Measurements from ENCODE around the gene PPP1R15B. TPM values are rescaled to one million over a fixed set of nuclear protein-coding genes. Genes with fewer than 3 reads are reported as not detected.

Gene PPP1R15B
- total and polyA plus RNA-seq, 2 donors, result 28.3 to 45.2 TPM

DNA sequence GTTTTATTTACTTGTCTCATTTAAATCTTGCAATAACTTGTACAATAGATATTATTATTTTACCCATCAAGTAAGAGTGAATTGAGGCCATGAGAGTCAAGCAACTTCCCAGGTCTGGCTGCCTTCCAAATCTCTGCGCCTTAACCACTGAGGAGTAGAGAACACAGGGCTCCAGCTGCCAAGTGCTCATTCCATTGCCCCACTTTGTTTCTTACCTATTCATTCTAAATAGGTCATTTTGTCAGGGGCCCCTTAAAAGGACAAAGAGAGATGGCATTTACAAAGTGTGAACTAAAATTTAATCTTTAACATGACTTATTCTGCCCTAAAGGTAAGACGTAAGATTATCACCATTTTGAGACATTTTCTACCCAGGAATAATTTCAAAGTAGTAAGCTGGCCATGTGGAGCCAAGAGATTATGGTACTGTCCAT, 3.5 kb downstream of the PPP1R15B start:
- H3K4me1 ChIP-seq (ENCODE audit: insufficient read depth), result no peaks in the 10 kb centered on the region
- peaks cover 2% of the 10 kb centered on the region for H3K36me3 ChIP-seq (ENCODE audit: insufficient read depth)
- peak overlapping the region; percentile 77 for H3K4me3 ChIP-seq (ENCODE audit: low read depth, low read length)
- no peak for DNase-seq (ENCODE audit: extremely low spot score)
- H3K27ac ChIP-seq (ENCODE audit: low read depth), result peak overlapping the region; percentile 6
- 0% methylated on average over 2 of the region's 2 CpGs for WGBS

DNA sequence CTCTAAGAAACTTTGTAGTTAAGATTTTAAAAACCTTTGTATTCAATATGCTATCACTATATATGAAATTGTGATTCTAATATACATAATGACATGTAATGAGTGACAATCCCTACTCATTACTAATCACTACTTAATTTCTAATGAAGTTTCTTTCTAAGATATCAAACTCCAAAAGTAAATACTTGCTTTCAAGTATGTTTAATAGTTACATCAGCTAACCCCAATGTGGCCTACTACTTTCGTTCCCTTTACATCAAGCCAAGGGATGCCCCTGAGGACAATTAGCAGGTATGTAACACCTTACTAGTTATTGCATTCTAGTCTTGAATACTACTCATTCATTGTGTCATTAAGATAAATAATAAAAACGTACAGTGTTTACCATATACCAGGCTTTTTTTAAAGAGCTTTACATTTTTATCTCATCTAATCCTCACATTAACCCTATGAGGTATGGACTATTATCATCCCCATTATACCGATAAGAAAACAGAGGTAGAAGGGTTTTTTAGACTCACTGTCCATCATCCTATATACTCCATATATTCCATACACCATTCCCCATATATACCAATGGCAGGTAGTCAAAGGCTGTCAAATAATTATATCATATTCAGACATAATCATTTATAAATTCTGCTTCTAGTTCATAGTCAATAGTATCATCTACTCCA, 4.2 kb downstream of the PPP1R15B start:
- no peak for DNase-seq (ENCODE audit: extremely low spot score)
- WGBS, result under 1% methylated on average over 3 of the region's 3 CpGs
- Histone ChIP-seq H3K4me3 (ENCODE audit: low read depth, low read length) (peak overlapping the region; percentile 77), H3K36me3 (ENCODE audit: insufficient read depth) (peaks cover 2% of the 10 kb centered on the region), H3K4me1 (ENCODE audit: insufficient read depth) (no peaks in the 10 kb centered on the region), H3K27ac (ENCODE audit: low read depth) (no peak overlapping the region)

DNA sequence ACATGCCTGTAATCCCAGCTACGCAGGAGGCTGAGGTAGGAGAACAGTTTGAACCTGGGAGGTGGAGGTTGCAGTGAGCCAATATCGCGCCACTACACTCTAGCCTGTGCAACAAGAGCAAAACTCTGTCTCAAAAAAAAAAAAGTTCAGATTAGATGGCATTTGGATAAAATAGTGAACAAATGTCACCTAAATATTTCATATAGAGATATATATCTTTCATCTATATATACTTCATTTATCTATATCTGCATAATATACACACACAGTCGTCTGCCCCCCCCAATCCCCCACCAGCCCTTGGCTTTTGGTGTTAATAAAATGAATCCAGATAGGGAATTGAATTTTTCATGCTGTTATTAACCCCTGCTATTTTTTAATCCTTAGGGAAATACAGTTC, 5.0 kb downstream of the PPP1R15B start:
- no peak overlapping the region for H3K27ac ChIP-seq (ENCODE audit: low read depth)
- no peaks in the 10 kb centered on the region for H3K4me1 ChIP-seq (ENCODE audit: insufficient read depth)
- DNase-seq (ENCODE audit: extremely low spot score), result no peak
- 57% methylated on average over 4 of the region's 4 CpGs for WGBS
- H3K36me3 ChIP-seq (ENCODE audit: insufficient read depth), result peaks cover 2% of the 10 kb centered on the region
- no peak overlapping the region for H3K4me3 ChIP-seq (ENCODE audit: low read depth, low read length)

DNA sequence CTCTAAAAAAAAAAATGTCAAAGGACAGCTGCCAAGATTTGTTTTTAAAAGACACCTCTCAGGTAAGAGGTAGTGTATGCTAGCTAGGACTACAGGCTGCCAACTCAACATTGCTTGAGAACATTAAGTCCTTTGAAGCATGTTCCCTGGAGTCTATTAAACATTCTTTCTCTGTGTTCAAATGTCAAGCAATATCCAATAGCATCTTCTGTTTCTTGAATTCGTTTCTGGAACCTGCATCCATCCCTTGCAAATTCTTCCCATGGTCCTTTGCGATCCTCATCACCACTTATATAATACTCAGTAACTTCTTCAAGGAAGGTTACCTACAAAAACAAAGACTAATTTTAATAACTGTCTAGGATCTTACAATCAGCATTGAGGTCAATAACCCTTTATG, 5.6 kb downstream of the PPP1R15B start:
- H3K36me3 ChIP-seq (ENCODE audit: insufficient read depth), result peaks cover 2% of the 10 kb centered on the region
- DNase-seq (ENCODE audit: extremely low spot score), result no peak

DNA sequence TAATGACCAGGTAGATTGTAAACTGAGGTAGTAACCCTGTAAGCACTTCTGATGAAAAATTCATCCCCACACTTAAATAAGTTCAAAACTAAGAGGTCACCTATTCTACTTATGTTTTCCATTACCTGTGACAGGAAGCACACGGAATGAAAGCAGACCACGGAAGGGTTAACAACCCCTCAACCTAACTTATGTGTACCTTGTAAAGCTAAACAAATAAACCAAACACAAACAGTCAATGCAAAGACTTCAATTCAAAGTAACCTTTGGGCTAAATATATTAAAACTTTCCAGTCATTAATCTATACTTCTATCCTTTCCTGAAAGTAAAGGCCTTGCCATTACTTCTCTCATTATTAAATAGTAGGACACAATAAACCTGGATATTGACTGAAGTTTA, 7.0 kb downstream of the PPP1R15B start:
- 77% methylated on average over 2 of the region's 2 CpGs for WGBS
- Histone ChIP-seq H3K36me3 (ENCODE audit: insufficient read depth) (peaks cover 4% of the 10 kb centered on the region), H3K4me3 (ENCODE audit: low read depth, low read length) (no peak overlapping the region), H3K4me1 (ENCODE audit: insufficient read depth) (no peaks in the 10 kb centered on the region), H3K27ac (ENCODE audit: low read depth) (no peak overlapping the region)
- DNase-seq (ENCODE audit: extremely low spot score), result no peak

More for the DNA sequence above, 5.6 kb downstream of the PPP1R15B start:
- 30% methylated on average over 2 of the region's 2 CpGs for WGBS
- no peak overlapping the region for H3K27ac ChIP-seq (ENCODE audit: low read depth)
- H3K4me1 ChIP-seq (ENCODE audit: insufficient read depth), result no peaks in the 10 kb centered on the region
- H3K4me3 ChIP-seq (ENCODE audit: low read depth, low read length), result no peak overlapping the region

DNA sequence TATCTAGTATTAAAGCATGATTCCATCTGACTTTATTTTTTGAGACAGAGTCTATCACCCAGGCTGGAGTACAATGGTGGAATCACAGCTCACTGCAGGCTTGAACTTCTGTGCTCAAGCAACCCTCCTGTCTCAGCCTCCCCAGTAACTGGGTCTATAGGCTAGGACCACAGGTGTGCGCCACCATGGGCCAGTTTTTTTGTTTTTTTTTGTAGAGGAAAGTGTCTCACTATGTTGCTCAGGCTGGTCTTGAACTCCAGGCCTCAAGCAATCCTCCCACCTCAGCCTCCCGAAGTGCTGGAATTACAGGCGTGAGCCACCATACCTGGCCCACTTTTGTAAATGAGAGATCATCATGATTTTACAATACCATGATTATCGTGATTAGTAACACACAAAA, 9.2 kb downstream of the PPP1R15B start:
- peaks cover 8% of the 10 kb centered on the region for H3K36me3 ChIP-seq (ENCODE audit: insufficient read depth)
- DNase-seq (ENCODE audit: extremely low spot score), result no peak

DNA sequence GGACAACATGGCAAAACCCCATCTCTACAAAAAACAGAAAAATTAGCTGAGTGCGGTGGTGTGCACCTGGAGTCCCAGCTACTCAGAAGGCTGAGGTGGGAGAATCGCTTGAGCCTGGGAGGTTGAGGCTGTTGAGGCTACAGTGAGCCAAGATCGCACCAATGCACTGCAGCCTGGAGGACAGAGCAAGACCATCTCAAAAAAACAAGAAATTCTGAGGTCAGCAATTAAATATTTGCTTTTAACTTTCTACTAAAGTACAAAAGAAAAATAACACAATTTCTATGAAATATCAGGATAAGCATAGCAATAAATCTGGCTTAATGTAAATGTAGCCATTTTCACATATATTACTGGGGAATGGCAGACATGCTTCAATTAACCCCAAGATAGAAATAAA, 9.9 kb downstream of the PPP1R15B start:
- 91% methylated on average over 3 of the region's 3 CpGs for WGBS
- peaks cover 8% of the 10 kb centered on the region for H3K36me3 ChIP-seq (ENCODE audit: insufficient read depth)
- no peak overlapping the region for H3K4me3 ChIP-seq (ENCODE audit: low read depth, low read length)
- no peak overlapping the region for H3K27ac ChIP-seq (ENCODE audit: low read depth)
- no peak for DNase-seq (ENCODE audit: extremely low spot score)
- H3K4me1 ChIP-seq (ENCODE audit: insufficient read depth), result no peaks in the 10 kb centered on the region

More for the DNA sequence above, 9.2 kb downstream of the PPP1R15B start:
- Histone ChIP-seq H3K4me1 (ENCODE audit: insufficient read depth) (no peaks in the 10 kb centered on the region), H3K27ac (ENCODE audit: low read depth) (no peak overlapping the region), H3K4me3 (ENCODE audit: low read depth, low read length) (no peak overlapping the region)
- 94% methylated on average over 4 of the region's 4 CpGs for WGBS

DNA sequence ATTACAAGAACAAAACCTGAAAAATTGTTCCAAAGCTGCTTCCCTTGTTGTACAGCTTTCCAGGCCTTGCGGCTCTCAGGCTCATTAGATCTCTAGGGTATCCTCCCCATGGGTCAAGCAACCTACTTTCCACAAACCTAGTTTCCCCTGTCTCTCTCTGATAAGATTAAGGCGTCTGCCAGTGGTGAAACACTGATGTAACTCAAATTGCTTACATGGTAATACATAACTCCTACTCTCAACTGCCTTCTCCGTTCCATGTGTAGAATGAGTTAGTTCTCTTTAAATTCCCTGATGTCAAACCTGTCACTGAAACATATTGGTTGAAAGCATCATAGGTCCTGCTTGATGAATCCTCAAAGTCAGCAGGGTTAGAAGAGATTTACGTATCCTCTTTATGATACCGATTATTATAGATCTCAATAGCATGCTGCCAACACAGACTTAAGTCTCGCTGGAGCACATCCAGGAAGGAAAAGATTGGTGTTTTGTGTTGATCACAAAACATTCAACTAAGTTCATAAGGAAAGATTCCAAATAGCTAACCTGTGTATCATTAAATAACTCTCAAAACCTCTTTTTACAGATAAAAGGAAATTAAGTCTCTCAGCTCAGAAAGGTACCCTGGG, 10.6 kb downstream of the PPP1R15B start:
- H3K36me3 ChIP-seq (ENCODE audit: insufficient read depth), result peaks cover 8% of the 10 kb centered on the region
- no peaks in the 10 kb centered on the region for H3K4me1 ChIP-seq (ENCODE audit: insufficient read depth)
- no peak overlapping the region for H3K27ac ChIP-seq (ENCODE audit: low read depth)
- DNase-seq (ENCODE audit: extremely low spot score), result no peak
- 72% methylated on average over 6 of the region's 6 CpGs for WGBS
- no peak overlapping the region for H3K4me3 ChIP-seq (ENCODE audit: low read depth, low read length)

DNA sequence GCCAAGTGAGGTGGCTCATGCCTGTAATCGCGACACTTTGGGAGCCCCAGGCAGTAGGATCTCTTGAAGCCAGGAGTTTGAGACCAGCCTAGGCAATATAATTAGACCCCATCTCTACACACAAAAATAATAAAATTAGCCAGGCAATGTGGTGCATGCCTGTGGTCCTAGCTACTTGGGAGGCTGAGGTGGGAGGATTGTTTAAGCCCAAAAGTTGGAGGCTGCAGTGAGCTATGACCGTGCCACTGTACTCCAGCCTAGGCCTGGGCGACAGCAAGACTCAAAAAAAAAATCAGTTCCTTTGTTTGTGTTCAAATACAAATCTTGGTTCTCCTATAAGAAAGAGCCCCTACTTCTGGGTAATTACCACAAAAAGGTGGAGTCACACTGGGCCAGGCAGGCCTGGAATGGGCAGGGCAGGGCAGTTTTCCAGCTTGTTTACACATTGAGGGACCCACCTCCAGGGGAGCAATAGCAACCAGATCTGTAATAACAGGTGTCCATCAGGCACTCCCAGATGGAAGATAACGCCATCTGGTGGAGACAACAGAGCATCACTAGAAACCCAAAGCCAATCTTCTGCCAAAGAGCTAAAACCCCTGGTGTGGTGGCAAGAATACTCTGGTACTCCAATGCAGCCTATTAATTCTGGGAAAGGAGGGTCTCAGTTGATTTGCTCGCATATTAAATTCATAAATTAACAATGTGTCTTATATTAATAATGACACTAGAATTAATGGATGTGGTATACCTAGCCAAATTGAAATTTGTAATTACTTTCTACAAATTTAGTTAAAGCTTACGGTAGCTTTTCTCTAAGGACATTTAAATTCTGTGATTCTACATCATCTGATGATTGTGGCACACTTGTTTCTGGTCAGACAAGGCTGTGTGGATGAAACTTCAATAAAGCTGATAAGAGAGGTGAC, 13.2 kb downstream of the PPP1R15B start:
- no peak for DNase-seq (ENCODE audit: extremely low spot score)
- WGBS, result 71% methylated on average over 7 of the region's 7 CpGs
- Histone ChIP-seq H3K36me3 (ENCODE audit: insufficient read depth) (peaks cover 6% of the 10 kb centered on the region), H3K4me1 (ENCODE audit: insufficient read depth) (no peaks in the 10 kb centered on the region), H3K4me3 (ENCODE audit: low read depth, low read length) (no peak overlapping the region), H3K27ac (ENCODE audit: low read depth) (no peak overlapping the region)

DNA sequence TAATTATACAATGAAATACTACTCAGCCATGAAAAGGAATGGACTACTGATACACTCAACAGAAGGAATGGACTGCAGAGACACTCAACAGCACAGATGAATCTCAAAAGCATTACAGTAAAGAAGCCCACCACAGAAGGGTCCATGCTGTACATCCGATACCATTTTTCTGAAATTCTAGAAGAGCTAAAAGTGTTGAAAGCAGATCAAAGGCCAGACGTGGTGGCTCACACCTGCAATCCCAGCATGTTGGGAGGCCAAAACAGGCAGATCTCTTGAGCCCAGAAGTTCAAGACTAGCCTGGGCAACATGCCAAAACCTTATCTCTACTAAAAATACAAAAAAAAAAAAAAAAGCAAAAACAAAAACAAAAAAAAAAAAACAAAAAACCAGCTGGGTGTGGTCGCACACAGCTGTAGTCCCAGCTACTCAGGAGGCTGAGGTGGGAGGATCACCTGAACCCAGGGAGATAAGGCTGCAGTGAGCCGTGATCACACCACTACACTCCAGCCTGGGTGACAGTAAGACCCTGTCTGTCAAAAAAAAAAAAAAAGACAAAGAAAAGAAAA, 15.5 kb downstream of the PPP1R15B start:
- peaks cover 6% of the 10 kb centered on the region for H3K36me3 ChIP-seq (ENCODE audit: insufficient read depth)
- WGBS, result 85% methylated on average over 4 of the region's 4 CpGs

DNA sequence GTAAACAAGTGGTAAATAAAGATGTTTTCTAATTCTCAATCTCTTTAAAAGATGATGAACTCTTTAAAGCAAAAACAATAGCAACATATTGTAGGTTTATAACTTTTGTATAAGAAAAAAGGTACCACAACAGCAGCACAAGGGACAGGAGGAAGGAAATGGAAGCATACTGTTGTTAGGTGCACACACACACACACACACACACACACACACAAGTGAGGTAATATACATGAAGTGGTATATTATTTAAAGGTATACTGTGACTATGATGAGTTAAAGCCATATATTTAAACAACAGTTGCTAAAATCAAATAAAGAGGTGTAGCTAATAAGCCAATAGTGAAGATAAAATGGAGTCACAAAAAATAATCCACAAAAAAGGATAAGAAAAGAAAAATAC, 20.0 kb downstream of the PPP1R15B start:
- no peaks in the 10 kb centered on the region for H3K36me3 ChIP-seq (ENCODE audit: insufficient read depth)
- no peak for DNase-seq (ENCODE audit: extremely low spot score)
- H3K4me1 ChIP-seq (ENCODE audit: insufficient read depth), result no peaks in the 10 kb centered on the region
- H3K27ac ChIP-seq (ENCODE audit: low read depth), result no peak overlapping the region
- H3K4me3 ChIP-seq (ENCODE audit: low read depth, low read length), result no peak overlapping the region

More for the DNA sequence above, 15.5 kb downstream of the PPP1R15B start:
- Histone ChIP-seq H3K4me3 (ENCODE audit: low read depth, low read length) (no peak overlapping the region), H3K4me1 (ENCODE audit: insufficient read depth) (no peaks in the 10 kb centered on the region), H3K27ac (ENCODE audit: low read depth) (no peak overlapping the region)
- no peak for DNase-seq (ENCODE audit: extremely low spot score)

DNA sequence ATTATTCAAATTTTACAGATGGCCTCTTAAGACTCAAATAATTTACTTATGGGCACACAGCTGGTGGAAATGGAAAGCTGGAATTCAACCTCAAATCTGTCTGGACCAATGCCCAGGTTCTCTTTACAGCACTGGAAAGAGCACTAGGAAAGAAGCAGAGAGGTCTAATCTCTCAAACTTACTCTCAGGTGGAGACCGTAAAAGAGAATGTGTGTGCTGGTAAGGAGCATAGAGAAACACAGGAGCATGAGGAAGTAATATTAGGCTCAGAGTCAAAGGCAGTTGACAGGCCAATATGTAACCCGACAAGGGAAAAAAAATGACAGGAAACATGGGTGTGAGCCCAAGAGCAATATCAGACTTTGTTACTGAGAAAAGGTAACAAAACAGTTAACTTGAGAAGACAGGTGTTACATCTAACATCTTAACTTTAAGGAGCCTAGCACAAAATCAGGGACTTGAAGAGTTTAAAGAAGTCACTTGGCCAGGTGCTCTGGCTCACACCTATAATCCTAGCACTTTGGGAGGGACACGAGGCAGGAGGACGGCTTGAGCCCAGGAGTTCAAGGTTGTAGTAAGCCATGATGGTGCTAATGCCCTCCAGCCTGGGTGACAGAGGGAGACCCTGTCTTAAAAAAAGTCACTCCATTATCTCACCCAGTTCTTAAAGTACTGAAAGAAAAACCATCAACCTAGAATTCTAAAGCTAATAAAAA, 20.7 kb downstream of the PPP1R15B start:
- Histone ChIP-seq H3K4me3 (ENCODE audit: low read depth, low read length) (no peak overlapping the region), H3K27ac (ENCODE audit: low read depth) (no peak overlapping the region), H3K36me3 (ENCODE audit: insufficient read depth) (no peaks in the 10 kb centered on the region), H3K4me1 (ENCODE audit: insufficient read depth) (no peaks in the 10 kb centered on the region)
- WGBS, result 43% methylated on average over 4 of the region's 4 CpGs
- no peak for DNase-seq (ENCODE audit: extremely low spot score)

DNA sequence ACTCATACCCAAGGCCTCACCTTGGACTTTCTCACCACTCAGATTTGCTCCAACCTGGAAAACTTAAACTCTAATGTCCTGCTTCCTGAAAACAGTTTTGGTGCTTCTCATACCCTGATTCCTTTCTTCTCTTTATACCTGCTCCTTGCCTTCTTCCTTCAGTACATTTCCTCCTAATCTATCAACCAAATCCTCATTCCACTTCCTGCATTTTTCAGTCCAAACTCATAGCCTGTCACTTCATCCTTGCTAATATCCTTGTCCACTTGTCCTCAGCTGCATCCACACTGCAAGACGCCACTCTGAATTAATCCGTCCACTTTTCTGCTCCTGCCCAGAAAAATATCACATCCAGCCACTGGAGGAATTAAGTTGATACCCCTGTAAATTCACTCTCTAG, 25.9 kb downstream of the PPP1R15B start:
- WGBS, result 91% methylated on average over 2 of the region's 2 CpGs
- no peak for DNase-seq (ENCODE audit: extremely low spot score)
- Histone ChIP-seq H3K4me1 (ENCODE audit: insufficient read depth) (no peaks in the 10 kb centered on the region), H3K4me3 (ENCODE audit: low read depth, low read length) (no peak overlapping the region), H3K27ac (ENCODE audit: low read depth) (no peak overlapping the region), H3K36me3 (ENCODE audit: insufficient read depth) (no peaks in the 10 kb centered on the region)

Data from urinary bladder (tissue), 4 donors.